A549 (cell line): ENCODE measurements around the gene JAGN1. TPM values are rescaled to one million over a fixed set of nuclear protein-coding genes. Genes with fewer than 3 reads are reported as not detected.
A peak's percentile ranks its signal among the peaks of the same experiment; 100 is the strongest.

Source experiments
- ATAC-seq, 2 experiments: fragments of 200-7000 bp in 1 of 2; fragments of >200 bp in 1 of 2; cut with Nextera tagmentation in 1 of 2; cut with Tn5 transposase in 1 of 2; 3 replicates each; pipeline versions ENCODE4 v1.8.0 to v1.9.1; 2018 to 2020; ENCODE audit warnings: mild to moderate bottlenecking in 1 of 2, moderate library complexity in 1 of 2
- CTCF ChIA-PET: fragments of 300-600 bp; sonication (Branson Sonifier 250); formaldehyde crosslinking; extraction: SDS; loops from one replicate; lab custom pipeline; 2021; ENCODE audit warnings: antibody characterized with exemption, inconsistent platforms; lab: Yijun Ruan, JAX
- POLR2A ChIA-PET: fragments of 350-600 bp; formaldehyde crosslinking; extraction: SDS; loops from one replicate; lab custom pipeline; 2021; ENCODE audit warnings: antibody characterized with exemption, inconsistent platforms; lab: Yijun Ruan, JAX
- DNase-seq, 2 experiments: peaks; one replicate each; pipeline versions ENCODE4 v3.0.0 to v3.0.0-alpha.2; 2011 to 2016; ENCODE audit warnings: low read depth in 1 of 2, low spot score in 1 of 2
- FAIRE-seq: peaks from 2 replicates; lab custom pipeline; 2011; peaks lifted over from hg19 to GRCh38; lab: Jason Lieb, UNC
- H3K27ac ChIP-seq, 2 experiments: fragments of >200 bp; sonication (Bioruptor Twin); formaldehyde crosslinking; 3 replicates each; pipeline ENCODE4 v1.5.1; 2016 to 2017
- H3K4me1 ChIP-seq: fragments of >200 bp; sonication (Bioruptor Twin); formaldehyde crosslinking; 3 replicates; pipeline ENCODE4 v1.6.1; 2016
- H3K4me2 ChIP-seq: fragments of >200 bp; sonication (Bioruptor Twin); formaldehyde crosslinking; 3 replicates; pipeline ENCODE4 v1.6.1; 2016
- H3K4me3 ChIP-seq: fragments of >200 bp; sonication (Bioruptor Twin); formaldehyde crosslinking; 3 replicates; pipeline ENCODE4 v1.5.1; 2016
- H3K9me3 ChIP-seq: fragments of >200 bp; sonication (Bioruptor Twin); formaldehyde crosslinking; 3 replicates; pipeline ENCODE4 v1.6.1; 2016
- BHLHE40 ChIP-seq: IDR thresholded peaks from 2 replicates; pipeline ENCODE4 v1.6.1; 2012; ENCODE audit warnings: low read depth, low read length, inconsistent platforms
- CBX2 ChIP-seq: fragments of 200-600 bp; sonication (generic); IDR thresholded peaks from 2 replicates; pipeline ENCODE4 v1.6.1; 2016; ENCODE audit warnings: low read depth, mild to moderate bottlenecking, borderline replicate concordance
- CEBPB ChIP-seq, 2 experiments: fragments of >200 bp in 1 of 2; sonication (Bioruptor Twin) in 1 of 2; formaldehyde crosslinking in 1 of 2; IDR thresholded peaks; 2 replicates each; pipeline ENCODE4 v1.6.1; 2012 to 2016
- CHD4 ChIP-seq: fragments of 200-600 bp; sonication (generic); IDR thresholded peaks from 2 replicates; pipeline ENCODE4 v1.6.1; 2016; ENCODE audit warnings: antibody characterized with exemption, mild to moderate bottlenecking, borderline replicate concordance
- EHF ChIP-seq: fragments of 250-450 bp; sonication (Bioruptor Pico); IDR thresholded peaks from 2 replicates; pipeline ENCODE4 v1.5.0; 2020; ENCODE audit warnings: mild to moderate bottlenecking
- EHMT2 ChIP-seq: fragments of 200-600 bp; sonication (generic); IDR thresholded peaks from 2 replicates; pipeline ENCODE4 v1.6.1; 2016; ENCODE audit warnings: antibody characterized with exemption, low read depth, mild to moderate bottlenecking, moderate library complexity
- FOXS1 ChIP-seq: fragments of 250-450 bp; sonication (Bioruptor Pico); IDR thresholded peaks from 2 replicates; pipeline ENCODE4 v1.5.0; 2020; ENCODE audit warnings: mild to moderate bottlenecking, moderate library complexity
- HEYL ChIP-seq: fragments of 250-450 bp; sonication (Bioruptor Pico); IDR thresholded peaks from 2 replicates; pipeline ENCODE4 v1.8.0; 2021; ENCODE audit warnings: mild to moderate bottlenecking, moderate library complexity
- JUN ChIP-seq, 2 experiments: fragments of >200 bp; sonication (Bioruptor Twin); formaldehyde crosslinking; IDR thresholded peaks; 2 replicates in 1 of 2; 3 replicates in 1 of 2; pipeline ENCODE4 v1.6.1; 2016 to 2017
- JUNB ChIP-seq: fragments of >200 bp; sonication (Bioruptor Twin); formaldehyde crosslinking; IDR thresholded peaks from 2 replicates; pipeline ENCODE4 v1.6.1; 2016
- MAZ ChIP-seq: fragments of 150-350 bp; IDR thresholded peaks from 2 replicates; pipeline ENCODE4 v1.6.1; 2014; ENCODE audit warnings: antibody characterized with exemption, low read depth, low read length, borderline replicate concordance
- NPAS2 ChIP-seq: fragments of 250-450 bp; sonication (Bioruptor Pico); IDR thresholded peaks from 2 replicates; pipeline ENCODE4 v1.8.0; 2022; ENCODE audit warnings: mild to moderate bottlenecking, moderate library complexity, borderline replicate concordance
- RFX5 ChIP-seq: fragments of 450-650 bp; IDR thresholded peaks from 2 replicates; pipeline ENCODE4 v1.7.1; 2014; ENCODE audit warnings: antibody characterized with exemption, mild to moderate bottlenecking, moderate library complexity
- RNF2 ChIP-seq: fragments of 200-600 bp; sonication (generic); IDR thresholded peaks from 2 replicates; pipeline ENCODE4 v1.6.1; 2016; ENCODE audit warnings: low read depth, mild to moderate bottlenecking, antibody characterized with exemption, moderate library complexity, borderline replicate concordance
- SMC3 ChIP-seq: fragments of >200 bp; sonication (Bioruptor Twin); formaldehyde crosslinking; IDR thresholded peaks from 3 replicates; pipeline ENCODE4 v1.6.1; 2018; ENCODE audit warnings: inconsistent platforms
- SREBF2 ChIP-seq: fragments of 450-650 bp; IDR thresholded peaks from 2 replicates; pipeline ENCODE4 v1.6.1; 2014; ENCODE audit warnings: mild to moderate bottlenecking, moderate library complexity
- ZC3H11A ChIP-seq: fragments of 450-650 bp; IDR thresholded peaks from 2 replicates; pipeline ENCODE4 v1.6.1; 2014; ENCODE audit warnings: antibody characterized with exemption, mild to moderate bottlenecking
- ZNF302 ChIP-seq: fragments of 250-450 bp; sonication (Bioruptor Pico); IDR thresholded peaks from 2 replicates; pipeline ENCODE4 v1.9.0; 2021; ENCODE audit warnings: inconsistent platforms, mild to moderate bottlenecking, moderate library complexity
- ZSCAN20 ChIP-seq: fragments of 250-450 bp; sonication (Bioruptor Pico); IDR thresholded peaks from 2 replicates; pipeline ENCODE4 v1.8.0; 2022; ENCODE audit warnings: mild to moderate bottlenecking, moderate library complexity
- WGBS: methylation state at CpG from one replicate; pipeline ENCODE4 v1.1.6; 2017; ENCODE audit errors: missing lambda C conversion rate; 5-methylcytosine and 5-hydroxymethylcytosine counted together
- polyA plus RNA-seq, 4 experiments: library from polyadenylated mRNA; depleted of rRNA in 3 of 4; stranded (reverse); fragments of >200 nt; fragmentation: RNase III in 1 of 4; extraction: RNeasy Plus Mini Kit Qiagen cat#74134 plus additional on column Dnase treatment in 1 of 4; gene quantifications; 2 replicates in 3 of 4; 3 replicates in 1 of 4; pipeline ENCODE4 v1.2.3, GENCODE V29; 2011 to 2017
- TF ChIP-seq, protein P1 (sequence below): IDR thresholded peaks from 2 replicates; pipeline ENCODE4 v1.6.1; 2012; ENCODE audit warnings: low read depth, borderline replicate concordance
- TF ChIP-seq, protein P2 (sequence below): IDR thresholded peaks from 2 replicates; pipeline ENCODE4 v1.6.1; 2012
- TF ChIP-seq, protein P3 (sequence below): fragments of 150-350 bp; IDR thresholded peaks from 2 replicates; pipeline ENCODE4 v1.6.1; 2014; ENCODE audit warnings: low read depth, mild to moderate bottlenecking, low read length

JAGN1 gene
- polyA plus RNA-seq, 2 of the 4 experiments (the other 2 are of a cell fraction): 48.6 to 63.2 TPM

DNA sequence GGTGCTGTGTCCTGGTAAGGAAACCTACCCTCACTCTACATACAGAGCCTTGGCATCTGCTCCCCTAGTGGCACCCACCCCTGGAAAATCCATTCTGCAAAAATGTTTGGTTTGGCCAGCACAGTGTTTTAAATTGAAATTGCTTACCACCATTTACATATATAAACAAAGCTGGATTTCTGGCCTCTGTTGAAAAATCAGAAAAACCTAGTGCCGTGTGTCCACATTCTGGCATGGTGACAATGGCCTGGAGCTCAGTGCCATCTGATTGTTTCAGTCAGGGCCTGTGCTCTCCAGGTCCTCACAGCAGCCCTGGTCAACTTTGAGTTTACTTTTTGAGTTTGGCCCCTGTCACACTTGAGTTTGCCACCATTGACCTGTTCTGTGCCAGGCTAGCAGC lies 23.6 kb downstream of the JAGN1 start:
- no peak for DNase-seq

DNA sequence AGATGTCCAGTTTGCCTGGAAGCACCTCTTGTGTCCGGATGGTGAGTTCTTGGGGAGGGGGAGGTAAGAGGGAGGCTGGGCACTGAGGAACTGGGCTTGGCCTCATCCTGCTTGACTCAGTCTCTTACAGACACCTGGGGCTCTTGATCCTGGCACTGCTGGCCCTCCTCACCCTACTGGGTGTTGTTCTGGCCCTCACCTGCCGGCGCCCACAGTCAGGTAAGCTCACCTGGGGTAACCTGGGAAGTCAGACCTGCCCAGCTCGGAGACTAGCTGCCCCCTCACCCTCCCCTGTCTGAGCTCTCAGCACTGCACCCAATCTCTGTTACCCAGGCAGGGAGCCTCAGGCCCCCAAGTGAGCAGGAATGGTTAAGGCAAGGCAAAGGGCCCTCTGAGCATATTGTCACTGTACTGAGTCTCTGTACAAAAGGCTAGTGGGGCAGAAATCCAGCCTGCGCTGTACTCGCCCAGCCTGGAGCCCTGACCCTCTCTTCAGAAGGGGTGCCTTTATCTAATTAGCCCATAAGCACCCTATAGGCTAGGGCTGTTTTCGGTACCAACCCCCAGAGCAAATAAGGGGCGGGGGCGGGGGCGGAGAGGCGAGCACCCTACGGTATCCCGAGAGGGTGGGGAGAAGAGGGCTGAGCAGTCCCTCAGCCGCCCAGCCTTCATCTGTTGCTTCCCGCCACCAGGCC lies 24.3 kb downstream of the JAGN1 start:
- TF ChIP-seq CBX2 (no peak), MAZ (no peak), SREBF2 (no peak), JUNB (no peak), RFX5 (no peak), CHD4 (no peak), FOXS1 (CRISPR knock-in tag) (no peak), NPAS2 (CRISPR knock-in tag) (no peak), EHMT2 (no peak), ZSCAN20 (CRISPR knock-in tag) (no peak), RNF2 (no peak), ZC3H11A (no peak), HEYL (CRISPR knock-in tag) (no peak), EHF (CRISPR knock-in tag) (no peak), BHLHE40 (no peak), SMC3 (no peak), JUN (IDR thresholded peaks at IDR 0.05) (no peak), CEBPB (IDR thresholded peaks at IDR 0.05) (no peak)
- TF ChIP-seq, protein P1, sequence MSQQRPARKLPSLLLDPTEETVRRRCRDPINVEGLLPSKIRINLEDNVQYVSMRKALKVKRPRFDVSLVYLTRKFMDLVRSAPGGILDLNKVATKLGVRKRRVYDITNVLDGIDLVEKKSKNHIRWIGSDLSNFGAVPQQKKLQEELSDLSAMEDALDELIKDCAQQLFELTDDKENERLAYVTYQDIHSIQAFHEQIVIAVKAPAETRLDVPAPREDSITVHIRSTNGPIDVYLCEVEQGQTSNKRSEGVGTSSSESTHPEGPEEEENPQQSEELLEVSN: no peak
- TF ChIP-seq, protein P2, sequence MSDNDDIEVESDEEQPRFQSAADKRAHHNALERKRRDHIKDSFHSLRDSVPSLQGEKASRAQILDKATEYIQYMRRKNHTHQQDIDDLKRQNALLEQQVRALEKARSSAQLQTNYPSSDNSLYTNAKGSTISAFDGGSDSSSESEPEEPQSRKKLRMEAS: no peak
- peaks cover 40% of the 10 kb centered on the region for H3K4me1 ChIP-seq
- ChIA-PET POLR2A (interaction anchor here (1.3 kb wide), 1 partner anchor 32 kb away, joined by 5 read pairs; no protein-coding TSS in a partner anchor), CTCF (interaction anchor here (1.2 to 11.4 kb wide), 10 partner anchors 12 to 95 kb away, joined by 3 to 73 read pairs (median 6); partner anchors contain the start of genes CRELD1, IL17RE and RPUSD3)
- no peak for FAIRE-seq
- peak in 1 of 2 experiments; percentile 12; a peak in 1 of 6 replicates for ATAC-seq
- peak overlapping the region; percentile 84 to 89 for H3K27ac ChIP-seq
- 81% methylated on average over 15 of the region's 15 CpGs for WGBS
- no peak for DNase-seq
- no peaks in the 10 kb centered on the region for H3K9me3 ChIP-seq
- H3K4me2 ChIP-seq: peak overlapping the region; percentile 98
- peak overlapping the region; percentile 43 for H3K4me3 ChIP-seq

More for the DNA sequence above, 23.6 kb downstream of the JAGN1 start:
- no peak for ATAC-seq
- Histone ChIP-seq H3K4me2 (no peak overlapping the region), H3K9me3 (no peaks in the 10 kb centered on the region), H3K4me1 (peaks cover 40% of the 10 kb centered on the region), H3K4me3 (no peak overlapping the region), H3K27ac (peak overlapping the region in 1 of 2 experiments; percentile 89; a peak in 3 of 6 replicates)
- no peak for TF ChIP-seq ZNF302 (CRISPR knock-in tag)
- TF ChIP-seq, protein P3, sequence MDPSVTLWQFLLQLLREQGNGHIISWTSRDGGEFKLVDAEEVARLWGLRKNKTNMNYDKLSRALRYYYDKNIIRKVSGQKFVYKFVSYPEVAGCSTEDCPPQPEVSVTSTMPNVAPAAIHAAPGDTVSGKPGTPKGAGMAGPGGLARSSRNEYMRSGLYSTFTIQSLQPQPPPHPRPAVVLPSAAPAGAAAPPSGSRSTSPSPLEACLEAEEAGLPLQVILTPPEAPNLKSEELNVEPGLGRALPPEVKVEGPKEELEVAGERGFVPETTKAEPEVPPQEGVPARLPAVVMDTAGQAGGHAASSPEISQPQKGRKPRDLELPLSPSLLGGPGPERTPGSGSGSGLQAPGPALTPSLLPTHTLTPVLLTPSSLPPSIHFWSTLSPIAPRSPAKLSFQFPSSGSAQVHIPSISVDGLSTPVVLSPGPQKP: no peak
- no peak for TF ChIP-seq HEYL (CRISPR knock-in tag)
- 75% methylated on average over 1 of the region's 1 CpG for WGBS
- FAIRE-seq: no peak
- ChIA-PET POLR2A (interaction anchor here (1.3 kb wide), 1 partner anchor 33 kb away, joined by 5 read pairs; no protein-coding TSS in a partner anchor), CTCF (interaction anchor here (0.7 to 11.4 kb wide), 12 partner anchors 12 to 198 kb away, joined by 3 to 73 read pairs (median 6); partner anchors contain the start of genes CRELD1, IL17RE and RPUSD3)
